Neutrophil (primary cell): Measurements from ENCODE around the gene KRTAP2-4.

Source experiments
- H3K27ac ChIP-seq: fragments of 200-600 bp; sonication (generic); 2 replicates; pipeline ENCODE4 v1.5.1; 2016; ENCODE audit warnings: mild to moderate bottlenecking, moderate library complexity
- H3K27me3 ChIP-seq: fragments of 200-600 bp; sonication (generic); 2 replicates; pipeline ENCODE4 v1.6.0; 2016; ENCODE audit warnings: mild to moderate bottlenecking
- H3K36me3 ChIP-seq: fragments of 200-600 bp; sonication (generic); 2 replicates; pipeline ENCODE4 v1.5.1; 2017
- H3K4me1 ChIP-seq, 2 experiments: fragments of 200-600 bp in 1 of 2; sonication (generic) in 1 of 2; 1 replicate in 1 of 2; 2 replicates in 1 of 2; pipeline versions ENCODE4 v1.5.1 to v1.6.1; 2013 to 2016; ENCODE audit warnings: low read depth in 1 of 2, low read length in 1 of 2, mild to moderate bottlenecking in 1 of 2, moderate library complexity in 1 of 2; ENCODE audit not compliant: control insufficient read depth in 1 of 2, insufficient read depth in 1 of 2
- H3K4me3 ChIP-seq, 2 experiments: fragments of 200-600 bp in 1 of 2; sonication (generic) in 1 of 2; 1 replicate in 1 of 2; 2 replicates in 1 of 2; pipeline ENCODE4 v1.5.1; 2013 to 2016; ENCODE audit warnings: low read depth in 1 of 2, low read length in 1 of 2, mild to moderate bottlenecking in 1 of 2, moderate library complexity in 1 of 2
- H3K9me3 ChIP-seq: fragments of 200-600 bp; sonication (generic); 2 replicates; pipeline ENCODE4 v1.5.1; 2016
- CTCF ChIP-seq: fragments of 200-600 bp; sonication (generic); IDR thresholded peaks from 2 replicates; pipeline ENCODE4 v1.5.1; 2016; ENCODE audit warnings: antibody characterized with exemption

KRTAP2-4 gene

GRCh38 chr17:41029633-41030245 is 35.9 kb downstream of the KRTAP2-4 start, which contains the start of gene KRTAP1-4:
TSS of gene KRTAP1-4 (minus strand) at chr17:41030195. CDS start at chr17:41030078, 117 bp downstream.
- Histone ChIP-seq H3K27ac (no peak within 1 kb of the TSS), H3K9me3 (no peaks in the 10 kb centered on the region), H3K4me1 (no peaks in the 10 kb centered on the region), H3K27me3 (peaks cover 34% of the 10 kb centered on the region), H3K36me3 (no peaks in the 10 kb centered on the region), H3K4me3 (no peak within 1 kb of the TSS)
- TF ChIP-seq CTCF: no peak

GRCh38 chr17:41026715-41027471 is 38.8 kb downstream of the KRTAP2-4 start, which contains the start of gene KRTAP1-5:
TSS of gene KRTAP1-5 (minus strand) at chr17:41027208. CDS start at chr17:41027155, 53 bp downstream.
- Histone ChIP-seq H3K4me1 (no peaks in the 10 kb centered on the region), H3K27me3 (peaks cover 34% of the 10 kb centered on the region), H3K36me3 (no peaks in the 10 kb centered on the region), H3K27ac (no peak within 1 kb of the TSS), H3K4me3 (no peak within 1 kb of the TSS), H3K9me3 (no peaks in the 10 kb centered on the region)
- TF ChIP-seq CTCF: no peak

- TF ChIP-seq CTCF: no peak
- no peak overlapping the region for H3K27ac ChIP-seq
- no peak overlapping the region for H3K4me3 ChIP-seq
- H3K9me3 ChIP-seq: no peaks in the 10 kb centered on the region
- peaks cover 21% of the 10 kb centered on the region for H3K27me3 ChIP-seq
- no peaks in the 10 kb centered on the region for H3K4me1 ChIP-seq
- H3K36me3 ChIP-seq: no peaks in the 10 kb centered on the region
Observed at GRCh38 chr17:41024697-41025096, 41.0 kb downstream of the KRTAP2-4 start.

GRCh38 chr17:41020336-41020735 is 45.3 kb downstream of the KRTAP2-4 start:
- Histone ChIP-seq H3K27ac (no peak overlapping the region), H3K27me3 (peaks cover 4% of the 10 kb centered on the region), H3K4me3 (no peak overlapping the region), H3K9me3 (no peaks in the 10 kb centered on the region), H3K36me3 (no peaks in the 10 kb centered on the region), H3K4me1 (peaks cover 13 to 15% of the 10 kb centered on the region in 2 experiments)
- TF ChIP-seq CTCF: no peak

- Histone ChIP-seq H3K4me3 (no peak overlapping the region), H3K36me3 (no peaks in the 10 kb centered on the region), H3K9me3 (no peaks in the 10 kb centered on the region), H3K27ac (no peak overlapping the region), H3K27me3 (peaks cover 9% of the 10 kb centered on the region), H3K4me1 (peaks cover 13 to 15% of the 10 kb centered on the region in 2 experiments)
- TF ChIP-seq CTCF: no peak
Observed at GRCh38 chr17:41019415-41019814, 46.3 kb downstream of the KRTAP2-4 start.
